K562 (cell line): ENCODE results near the gene CDC14A. TPM values are rescaled to one million over a fixed set of nuclear protein-coding genes. Genes with fewer than 3 reads are reported as not detected.

Experiments
- CTBP1 ChIP-seq: fragments of 450-650 bp; IDR thresholded peaks from 2 replicates; pipeline ENCODE4 v1.6.1; 2016; ENCODE audit warnings: borderline replicate concordance
- DACH1 ChIP-seq: fragments of 450-650 bp; IDR thresholded peaks from 2 replicates; pipeline ENCODE4 v1.6.1; 2018; ENCODE audit not compliant: partially characterized antibody
- EGR1 ChIP-seq: fragments of 450-650 bp; conservative IDR thresholded peaks from 2 replicates; pipeline ENCODE4 v1.6.1; 2017; ENCODE audit warnings: mild to moderate bottlenecking
- GATAD2B ChIP-seq: fragments of 450-650 bp; IDR thresholded peaks from 2 replicates; pipeline ENCODE4 v1.6.1; 2017; ENCODE audit warnings: mild to moderate bottlenecking, borderline replicate concordance
- KLF6 ChIP-seq: fragments of 250-450 bp; sonication (Bioruptor Pico); IDR thresholded peaks from 2 replicates; pipeline ENCODE4 v1.4.0; 2020; ENCODE audit warnings: mild to moderate bottlenecking, moderate library complexity, borderline replicate concordance
- MBD2 ChIP-seq: sonication (generic); IDR thresholded peaks from 2 replicates; pipeline ENCODE4 v1.6.1; 2016; ENCODE audit warnings: low read depth, borderline replicate concordance
- MCM7 ChIP-seq, 2 experiments: fragments of 450-650 bp; IDR thresholded peaks; 2 replicates each; pipeline ENCODE4 v1.6.1; 2016 to 2018
- NEUROD1 ChIP-seq: fragments of 150-350 bp; IDR thresholded peaks from 2 replicates; pipeline ENCODE4 v1.6.1; 2014; ENCODE audit warnings: borderline replicate concordance, low read length, low read depth; ENCODE audit not compliant: partially characterized antibody
- PHB ChIP-seq: fragments of 250-450 bp; sonication (Bioruptor Pico); IDR thresholded peaks from 2 replicates; pipeline ENCODE4 v1.5.0; 2021
- PHB2 ChIP-seq: fragments of 450-650 bp; IDR thresholded peaks from 2 replicates; pipeline ENCODE4 v1.6.1; 2017; ENCODE audit warnings: low read depth
- TBL1XR1 ChIP-seq, 2 experiments: IDR thresholded peaks; 2 replicates each; pipeline ENCODE4 v1.6.1; 2012; ENCODE audit warnings: improper control_type of control experiment in 2 of 2, low read length in 2 of 2, mild to moderate bottlenecking in 1 of 2
- ZBTB8A ChIP-seq: fragments of 450-650 bp; IDR thresholded peaks from 2 replicates; pipeline ENCODE4 v1.6.1; 2018; ENCODE audit warnings: mild to moderate bottlenecking, moderate library complexity; ENCODE audit not compliant: partially characterized antibody
- ZNF639 ChIP-seq, 2 experiments: fragments of 200-800 bp in 1 of 2; sonication (Bioruptor generic) in 1 of 2; sonication (generic) in 1 of 2; formaldehyde crosslinking in 1 of 2; IDR thresholded peaks in 1 of 2; conservative IDR thresholded peaks in 1 of 2; 2 replicates each; pipeline versions ENCODE4 v1.5.0 to v1.6.1; 2016 to 2020; ENCODE audit warnings: missing compliant biosample characterization in 1 of 2, missing genetic modification characterization in 1 of 2, missing genetic modification reagents in 1 of 2
- polyA plus RNA-seq, 8 experiments: library from polyadenylated mRNA; depleted of rRNA in 4 of 8; stranded (reverse) in 5 of 8; unstranded in 3 of 8; fragments of >200 nt; fragmentation: Nextera tagmentation in 2 of 8; fragmentation: Illumina TruSeq in 1 of 8; extraction: Ambion mirVana in 2 of 8; extraction: Trizol in 1 of 8; gene quantifications; 2 replicates each; pipeline versions ENCODE4 v1.2.1 to v1.2.3, GENCODE V29; 2011 to 2014; ENCODE audit warnings: inconsistent platforms in 1 of 8, missing spikeins in 1 of 8
- total RNA-seq, 7 experiments: library from RNA; depleted of rRNA in 6 of 7; stranded (reverse); fragments of >200 nt in 6 of 7; fragmentation: Illumina TruSeq in 2 of 7; extraction: Trizol in 2 of 7; gene quantifications; 2 replicates each; pipeline versions ENCODE4 v1.2.1 to v1.2.3, GENCODE V29; 2011 to 2021; ENCODE audit warnings: low replicate concordance in 1 of 7
- TF ChIP-seq, protein P1 (sequence below), 3 experiments: fragments of 200-800 bp in 1 of 3; fragments of 250-450 bp in 1 of 3; fragments of 450-650 bp in 1 of 3; sonication (Bioruptor Pico) in 1 of 3; sonication (Bioruptor generic) in 1 of 3; formaldehyde crosslinking in 1 of 3; IDR thresholded peaks; 2 replicates each; pipeline versions ENCODE4 v1.6.1 to v1.8.0; 2016 to 2022; ENCODE audit warnings: mild to moderate bottlenecking in 2 of 3, missing genetic modification characterization in 2 of 3, missing compliant biosample characterization in 1 of 3, moderate library complexity in 1 of 3
- TF ChIP-seq, protein P2 (sequence below): fragments of 450-650 bp; IDR thresholded peaks from 2 replicates; pipeline ENCODE4 v1.6.1; 2016; ENCODE audit warnings: mild to moderate bottlenecking
- TF ChIP-seq, protein P3 (sequence below), 2 experiments: fragments of 450-650 bp; conservative IDR thresholded peaks; 2 replicates each; pipeline ENCODE4 v1.6.1; 2017; ENCODE audit warnings: mild to moderate bottlenecking in 2 of 2, moderate library complexity in 2 of 2

CDC14A gene
- total and polyA plus RNA-seq, 9 of the 15 experiments (the other 6 are each of a cell fraction or from before 2014, with no cell fraction given) = 17.0 to 74.3 (median 33.4) TPM

- TF ChIP-seq, protein P1, sequence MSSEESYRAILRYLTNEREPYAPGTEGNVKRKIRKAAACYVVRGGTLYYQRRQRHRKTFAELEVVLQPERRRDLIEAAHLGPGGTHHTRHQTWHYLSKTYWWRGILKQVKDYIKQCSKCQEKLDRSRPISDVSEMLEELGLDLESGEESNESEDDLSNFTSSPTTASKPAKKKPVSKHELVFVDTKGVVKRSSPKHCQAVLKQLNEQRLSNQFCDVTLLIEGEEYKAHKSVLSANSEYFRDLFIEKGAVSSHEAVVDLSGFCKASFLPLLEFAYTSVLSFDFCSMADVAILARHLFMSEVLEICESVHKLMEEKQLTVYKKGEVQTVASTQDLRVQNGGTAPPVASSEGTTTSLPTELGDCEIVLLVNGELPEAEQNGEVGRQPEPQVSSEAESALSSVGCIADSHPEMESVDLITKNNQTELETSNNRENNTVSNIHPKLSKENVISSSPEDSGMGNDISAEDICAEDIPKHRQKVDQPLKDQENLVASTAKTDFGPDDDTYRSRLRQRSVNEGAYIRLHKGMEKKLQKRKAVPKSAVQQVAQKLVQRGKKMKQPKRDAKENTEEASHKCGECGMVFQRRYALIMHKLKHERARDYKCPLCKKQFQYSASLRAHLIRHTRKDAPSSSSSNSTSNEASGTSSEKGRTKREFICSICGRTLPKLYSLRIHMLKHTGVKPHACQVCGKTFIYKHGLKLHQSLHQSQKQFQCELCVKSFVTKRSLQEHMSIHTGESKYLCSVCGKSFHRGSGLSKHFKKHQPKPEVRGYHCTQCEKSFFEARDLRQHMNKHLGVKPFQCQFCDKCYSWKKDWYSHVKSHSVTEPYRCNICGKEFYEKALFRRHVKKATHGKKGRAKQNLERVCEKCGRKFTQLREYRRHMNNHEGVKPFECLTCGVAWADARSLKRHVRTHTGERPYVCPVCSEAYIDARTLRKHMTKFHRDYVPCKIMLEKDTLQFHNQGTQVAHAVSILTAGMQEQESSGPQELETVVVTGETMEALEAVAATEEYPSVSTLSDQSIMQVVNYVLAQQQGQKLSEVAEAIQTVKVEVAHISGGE (CRISPR knock-in tag; IDR thresholded peaks at IDR 0.05) = peak in 1 of 3 experiments; percentile 60; a peak in 1 of 6 replicates
- TF ChIP-seq NEUROD1 (peak; percentile 56), TBL1XR1 (IDR thresholded peaks at IDR 0.05; ENCODE audit: low read length in 2 of 2) (peak in 1 of 2 experiments; percentile 77; a peak in 1 of 4 replicates), DACH1 (peak; percentile 59), PHB2 (no peak), ZNF639 (CRISPR knock-in tag; conservative IDR thresholded peaks at IDR 0.05 in 1 of 2, IDR thresholded peaks at IDR 0.05 in 1 of 2) (peak in 1 of 2 experiments; percentile 49; a peak in 1 of 4 replicates), MCM7 (IDR thresholded peaks at IDR 0.05) (peak in 1 of 2 experiments; percentile 66; a peak in 1 of 4 replicates), CTBP1 (peak; percentile 78; the same call in 1 of the 2 replicates), GATAD2B (0 out of 2 replicates have a peak, but pooled peaks have one; percentile 48), MBD2 (0 out of 2 replicates have a peak, but pooled peaks have one; percentile 35), EGR1 (peak; percentile 45; the same call in 1 of the 2 replicates), PHB (CRISPR knock-in tag) (no peak), ZBTB8A (no peak), KLF6 (CRISPR knock-in tag) (peak; percentile 70; the same call in 1 of the 2 replicates)
- TF ChIP-seq, protein P2, sequence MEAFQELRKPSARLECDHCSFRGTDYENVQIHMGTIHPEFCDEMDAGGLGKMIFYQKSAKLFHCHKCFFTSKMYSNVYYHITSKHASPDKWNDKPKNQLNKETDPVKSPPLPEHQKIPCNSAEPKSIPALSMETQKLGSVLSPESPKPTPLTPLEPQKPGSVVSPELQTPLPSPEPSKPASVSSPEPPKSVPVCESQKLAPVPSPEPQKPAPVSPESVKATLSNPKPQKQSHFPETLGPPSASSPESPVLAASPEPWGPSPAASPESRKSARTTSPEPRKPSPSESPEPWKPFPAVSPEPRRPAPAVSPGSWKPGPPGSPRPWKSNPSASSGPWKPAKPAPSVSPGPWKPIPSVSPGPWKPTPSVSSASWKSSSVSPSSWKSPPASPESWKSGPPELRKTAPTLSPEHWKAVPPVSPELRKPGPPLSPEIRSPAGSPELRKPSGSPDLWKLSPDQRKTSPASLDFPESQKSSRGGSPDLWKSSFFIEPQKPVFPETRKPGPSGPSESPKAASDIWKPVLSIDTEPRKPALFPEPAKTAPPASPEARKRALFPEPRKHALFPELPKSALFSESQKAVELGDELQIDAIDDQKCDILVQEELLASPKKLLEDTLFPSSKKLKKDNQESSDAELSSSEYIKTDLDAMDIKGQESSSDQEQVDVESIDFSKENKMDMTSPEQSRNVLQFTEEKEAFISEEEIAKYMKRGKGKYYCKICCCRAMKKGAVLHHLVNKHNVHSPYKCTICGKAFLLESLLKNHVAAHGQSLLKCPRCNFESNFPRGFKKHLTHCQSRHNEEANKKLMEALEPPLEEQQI = peak; percentile 36; the same call in 1 of the 2 replicates
- TF ChIP-seq, protein P3, sequence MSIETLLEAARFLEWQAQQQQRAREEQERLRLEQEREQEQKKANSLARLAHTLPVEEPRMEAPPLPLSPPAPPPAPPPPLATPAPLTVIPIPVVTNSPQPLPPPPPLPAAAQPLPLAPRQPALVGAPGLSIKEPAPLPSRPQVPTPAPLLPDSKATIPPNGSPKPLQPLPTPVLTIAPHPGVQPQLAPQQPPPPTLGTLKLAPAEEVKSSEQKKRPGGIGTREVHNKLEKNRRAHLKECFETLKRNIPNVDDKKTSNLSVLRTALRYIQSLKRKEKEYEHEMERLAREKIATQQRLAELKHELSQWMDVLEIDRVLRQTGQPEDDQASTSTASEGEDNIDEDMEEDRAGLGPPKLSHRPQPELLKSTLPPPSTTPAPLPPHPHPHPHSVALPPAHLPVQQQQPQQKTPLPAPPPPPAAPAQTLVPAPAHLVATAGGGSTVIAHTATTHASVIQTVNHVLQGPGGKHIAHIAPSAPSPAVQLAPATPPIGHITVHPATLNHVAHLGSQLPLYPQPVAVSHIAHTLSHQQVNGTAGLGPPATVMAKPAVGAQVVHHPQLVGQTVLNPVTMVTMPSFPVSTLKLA (conservative IDR thresholded peaks at IDR 0.05) = peak in 1 of 2 experiments; percentile 76; a peak in 3 of 4 replicates
These were observed 87.9 kb downstream of the CDC14A start (continued) for GRCh38 chr1:100440075-100440809.
